MM.1S (cell line): ENCODE data around the gene CHST5.
"Not testable (repeated sequence)": the region's sequence is repeated elsewhere in the genome, so short reads cannot be mapped to it uniquely, and the experiment has no call there.

Experiments used
- DNase-seq: peaks from one replicate; pipeline ENCODE4 v3.0.0-alpha.2; 2015
- H2AFZ ChIP-seq: fragments of 300-600 bp; sonication (generic); 2 replicates; pipeline ENCODE4 v1.6.0; 2016; ENCODE audit warnings: antibody characterized with exemption, low read length
- H3F3A ChIP-seq: fragments of 300-600 bp; sonication (generic); 2 replicates; pipeline ENCODE4 v1.6.1; 2016; ENCODE audit warnings: mild to moderate bottlenecking, antibody characterized with exemption, low read length, moderate library complexity, mixed read lengths; ENCODE audit not compliant: insufficient read depth
- H3K27ac ChIP-seq: fragments of 300-600 bp; sonication (generic); 2 replicates; pipeline ENCODE4 v1.5.1; 2016; ENCODE audit warnings: mild to moderate bottlenecking, low read length
- H3K27me3 ChIP-seq: fragments of 300-600 bp; sonication (generic); replicated peaks from 2 replicates; pipeline ENCODE4 v1.6.0; 2016; ENCODE audit warnings: low read length; ENCODE audit not compliant: insufficient read depth
- H3K36me3 ChIP-seq: fragments of 300-600 bp; sonication (generic); replicated peaks from 2 replicates; pipeline ENCODE4 v1.6.1; 2016; ENCODE audit warnings: mild to moderate bottlenecking, low read length, mixed read lengths; ENCODE audit not compliant: insufficient read depth
- H3K4me1 ChIP-seq: fragments of 300-600 bp; sonication (generic); 2 replicates; pipeline ENCODE4 v1.6.1; 2016; ENCODE audit warnings: low read length, mixed read lengths
- H3K4me2 ChIP-seq: fragments of 300-600 bp; sonication (generic); 2 replicates; pipeline ENCODE4 v1.6.0; 2016; ENCODE audit warnings: low read depth, low read length
- H3K4me3 ChIP-seq: fragments of 300-600 bp; sonication (generic); 2 replicates; pipeline ENCODE4 v1.5.1; 2016; ENCODE audit warnings: low read length, mixed read lengths
- H3K79me2 ChIP-seq: fragments of 300-600 bp; sonication (generic); 2 replicates; pipeline ENCODE4 v1.6.1; 2016; ENCODE audit warnings: mixed run types, low read length, mixed read lengths
- H3K9ac ChIP-seq: fragments of 300-600 bp; sonication (generic); 2 replicates; pipeline ENCODE4 v1.6.1; 2016; ENCODE audit warnings: low read length, mixed read lengths
- H3K9me2 ChIP-seq: fragments of 300-600 bp; sonication (generic); replicated peaks from 2 replicates; pipeline ENCODE4 v1.6.1; 2016; ENCODE audit warnings: mild to moderate bottlenecking, low read length, mixed read lengths; ENCODE audit not compliant: insufficient read depth
- H3K9me3 ChIP-seq: fragments of 300-600 bp; sonication (generic); replicated peaks from 2 replicates; pipeline ENCODE4 v1.6.1; 2016; ENCODE audit warnings: mild to moderate bottlenecking, low read length, mixed read lengths; ENCODE audit not compliant: insufficient read depth
- H4K20me1 ChIP-seq: fragments of 300-600 bp; sonication (generic); 2 replicates; pipeline ENCODE4 v1.6.1; 2016; ENCODE audit warnings: mild to moderate bottlenecking, low read length, moderate library complexity, mixed read lengths; ENCODE audit not compliant: insufficient read depth
- EZH2 ChIP-seq: fragments of 300-600 bp; sonication (generic); optimal IDR thresholded peaks from 2 replicates; pipeline ENCODE3; 2017; ENCODE audit warnings: low read depth, mild to moderate bottlenecking, antibody characterized with exemption, low read length, mixed read lengths
- EZH2phosphoT487 ChIP-seq: fragments of 300-600 bp; sonication (generic); IDR thresholded peaks from 2 replicates; pipeline ENCODE4 v1.6.1; 2018; ENCODE audit warnings: antibody characterized with exemption, low read length
- TF ChIP-seq, protein P1 (sequence below): fragments of 300-600 bp; sonication (generic); IDR thresholded peaks from 2 replicates; pipeline ENCODE4 v1.5.1; 2016; ENCODE audit warnings: antibody characterized with exemption, low read length, mixed read lengths

Gene CHST5

DNA sequence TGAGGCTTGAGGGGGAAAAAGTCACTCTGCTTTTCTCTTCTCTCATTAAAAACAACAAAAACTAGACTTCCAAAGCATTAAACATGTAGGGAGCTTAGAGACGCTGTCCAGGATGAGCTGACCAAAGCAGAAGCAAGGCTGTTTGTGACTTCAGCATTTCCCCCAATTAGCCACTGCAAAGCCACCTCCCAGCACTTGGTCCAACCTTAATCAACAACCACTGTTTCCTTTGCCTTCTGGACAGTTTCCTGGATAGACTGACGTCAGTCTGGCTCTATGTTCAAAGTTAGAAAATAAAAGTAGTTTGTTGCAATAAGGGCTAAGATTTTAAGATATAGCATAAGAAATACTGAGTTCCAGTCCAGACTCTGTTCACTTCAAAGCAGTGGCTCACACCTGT is 17.0 kb upstream of the CHST5 start:
- H3K79me2 ChIP-seq = no peaks in the 10 kb centered on the region
- no peaks in the 10 kb centered on the region for H3K4me1 ChIP-seq
- no peaks in the 10 kb centered on the region for H3K9me2 ChIP-seq
- no peak overlapping the region for H3K9ac ChIP-seq
- no peaks in the 10 kb centered on the region for H4K20me1 ChIP-seq
- DNase-seq = no peak
- TF ChIP-seq, protein P1, sequence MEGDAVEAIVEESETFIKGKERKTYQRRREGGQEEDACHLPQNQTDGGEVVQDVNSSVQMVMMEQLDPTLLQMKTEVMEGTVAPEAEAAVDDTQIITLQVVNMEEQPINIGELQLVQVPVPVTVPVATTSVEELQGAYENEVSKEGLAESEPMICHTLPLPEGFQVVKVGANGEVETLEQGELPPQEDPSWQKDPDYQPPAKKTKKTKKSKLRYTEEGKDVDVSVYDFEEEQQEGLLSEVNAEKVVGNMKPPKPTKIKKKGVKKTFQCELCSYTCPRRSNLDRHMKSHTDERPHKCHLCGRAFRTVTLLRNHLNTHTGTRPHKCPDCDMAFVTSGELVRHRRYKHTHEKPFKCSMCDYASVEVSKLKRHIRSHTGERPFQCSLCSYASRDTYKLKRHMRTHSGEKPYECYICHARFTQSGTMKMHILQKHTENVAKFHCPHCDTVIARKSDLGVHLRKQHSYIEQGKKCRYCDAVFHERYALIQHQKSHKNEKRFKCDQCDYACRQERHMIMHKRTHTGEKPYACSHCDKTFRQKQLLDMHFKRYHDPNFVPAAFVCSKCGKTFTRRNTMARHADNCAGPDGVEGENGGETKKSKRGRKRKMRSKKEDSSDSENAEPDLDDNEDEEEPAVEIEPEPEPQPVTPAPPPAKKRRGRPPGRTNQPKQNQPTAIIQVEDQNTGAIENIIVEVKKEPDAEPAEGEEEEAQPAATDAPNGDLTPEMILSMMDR = no peak
- no peak for TF ChIP-seq EZH2phosphoT487
- TF ChIP-seq EZH2 = no peak
- H3K36me3 ChIP-seq = no peaks in the 10 kb centered on the region
- H2AFZ ChIP-seq = no peak overlapping the region
- no peak overlapping the region for H3K4me2 ChIP-seq
- H3K4me3 ChIP-seq = no peak overlapping the region
- peaks cover 4% of the 10 kb centered on the region; the same call in 1 of the 2 replicates for H3F3A ChIP-seq
- no peaks in the 10 kb centered on the region for H3K9me3 ChIP-seq
- no peak overlapping the region for H3K27ac ChIP-seq
- H3K27me3 ChIP-seq = no peaks in the 10 kb centered on the region

DNA sequence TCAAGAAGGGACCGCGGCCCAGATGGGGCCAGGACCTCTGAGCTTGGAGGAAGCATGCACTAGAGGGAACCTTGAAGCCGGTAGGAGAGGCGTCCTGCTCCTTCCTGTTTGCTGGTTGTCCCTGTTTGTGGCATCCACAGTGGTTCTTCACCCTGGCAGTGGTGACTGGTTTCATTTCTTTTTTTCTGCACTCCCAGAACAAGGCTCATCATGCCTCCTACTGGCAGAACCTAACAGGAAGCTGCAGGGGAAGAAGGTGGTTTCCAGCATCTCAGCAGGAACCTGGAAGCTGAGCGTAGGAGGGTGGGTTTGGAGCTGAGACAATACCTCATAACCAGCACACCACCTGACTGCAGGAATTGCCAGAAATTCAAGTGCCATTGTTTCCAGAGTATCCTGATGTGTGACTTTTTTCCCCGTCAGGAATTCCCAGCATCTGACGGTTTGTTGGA is 14.3 kb upstream of the CHST5 start:
- Histone ChIP-seq H3K79me2 (no peaks in the 10 kb centered on the region), H3F3A (no peaks in the 10 kb centered on the region), H3K9ac (no peak overlapping the region), H3K27ac (no peak overlapping the region), H4K20me1 (no peaks in the 10 kb centered on the region), H3K9me3 (no peaks in the 10 kb centered on the region), H2AFZ (no peak overlapping the region), H3K36me3 (no peaks in the 10 kb centered on the region), H3K9me2 (no peaks in the 10 kb centered on the region), H3K27me3 (no peaks in the 10 kb centered on the region), H3K4me1 (no peaks in the 10 kb centered on the region), H3K4me2 (no peak overlapping the region), H3K4me3 (no peak overlapping the region)
- DNase-seq = peak; percentile 39
- TF ChIP-seq EZH2 = no peak
- no peak for TF ChIP-seq EZH2phosphoT487
- TF ChIP-seq, protein P1 = peak; percentile 48

DNA sequence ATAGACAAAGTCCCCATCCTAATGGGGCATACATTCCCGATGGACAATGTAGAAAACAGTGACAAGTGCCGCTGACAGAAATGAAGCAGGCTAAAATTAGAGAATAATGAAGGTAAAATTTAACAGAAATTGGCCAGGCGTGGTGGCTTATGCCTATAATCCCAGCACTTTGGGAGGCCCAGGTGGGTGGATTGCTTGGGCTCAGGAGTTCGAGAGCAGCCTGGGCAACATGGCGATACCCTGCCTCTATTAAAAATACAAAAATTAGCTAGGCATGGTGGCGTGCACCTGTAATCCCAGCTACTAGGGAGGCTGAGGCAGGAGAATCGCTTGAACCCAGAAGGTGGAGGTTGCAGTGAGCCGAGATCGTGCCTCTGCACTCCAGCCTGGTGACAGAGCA is 12.5 kb upstream of the CHST5 start:
- DNase-seq, H3K27ac ChIP-seq, H3K27me3 ChIP-seq, H4K20me1 ChIP-seq, H3F3A ChIP-seq, H3K36me3 ChIP-seq, H3K79me2 ChIP-seq, H3K9me2 ChIP-seq, H3K4me1 ChIP-seq, H3K9ac ChIP-seq, H2AFZ ChIP-seq, H3K4me2 ChIP-seq, H3K4me3 ChIP-seq, H3K9me3 ChIP-seq: not testable (repeated sequence)

DNA sequence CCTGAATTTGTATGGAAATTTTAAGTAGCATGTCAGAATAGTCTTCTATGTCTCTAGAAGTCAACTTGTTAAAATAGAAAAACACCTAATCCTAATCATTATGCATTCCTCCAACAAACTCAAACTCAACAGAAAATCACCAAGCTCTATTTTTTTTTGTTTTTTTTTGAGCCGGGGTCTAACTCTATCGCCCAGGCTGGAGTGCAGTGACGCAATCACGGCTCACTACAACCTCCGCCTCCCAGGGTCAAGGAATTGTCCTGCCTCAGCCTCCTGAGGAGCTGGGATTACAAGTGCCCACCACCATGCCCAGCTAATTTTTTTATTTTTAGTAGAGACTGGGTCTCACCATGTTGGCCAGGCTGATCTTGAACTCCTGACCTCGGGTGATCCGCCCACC is 10.4 kb upstream of the CHST5 start:
- no peak for DNase-seq
- Histone ChIP-seq H3K27ac (no peak overlapping the region), H3K79me2 (no peaks in the 10 kb centered on the region), H3K9me3 (no peaks in the 10 kb centered on the region), H3K9ac (no peak overlapping the region), H3F3A (no peaks in the 10 kb centered on the region), H3K4me2 (no peak overlapping the region), H3K4me1 (no peaks in the 10 kb centered on the region), H3K9me2 (no peaks in the 10 kb centered on the region), H3K36me3 (no peaks in the 10 kb centered on the region), H2AFZ (no peak overlapping the region), H3K4me3 (no peak overlapping the region), H4K20me1 (no peaks in the 10 kb centered on the region), H3K27me3 (no peaks in the 10 kb centered on the region)
- TF ChIP-seq EZH2phosphoT487 (no peak), EZH2 (no peak)
- TF ChIP-seq, protein P1 = no peak

DNA sequence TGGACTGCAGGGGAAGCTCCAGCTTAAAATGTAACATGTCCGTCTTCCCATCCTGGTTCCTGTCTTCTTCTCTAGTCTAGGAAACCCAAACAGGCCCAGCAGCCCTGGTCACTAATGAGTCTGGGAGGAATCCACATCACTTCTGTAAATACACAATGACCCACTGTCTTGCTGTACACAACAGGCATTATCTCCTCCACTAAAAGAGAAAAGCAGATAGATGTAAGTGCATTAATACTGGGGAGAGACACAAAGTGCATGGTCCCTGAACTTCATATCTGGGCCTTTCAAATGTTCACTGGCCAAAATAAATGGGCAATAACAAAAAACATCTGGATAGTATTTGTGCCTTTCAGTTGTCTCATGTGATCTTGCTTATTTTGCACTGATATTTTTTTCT is 10.0 kb upstream of the CHST5 start:
- H3K4me3 ChIP-seq, H3K27me3 ChIP-seq, H3K9ac ChIP-seq, H3K27ac ChIP-seq, H3K9me3 ChIP-seq, DNase-seq, H3K4me2 ChIP-seq, H3F3A ChIP-seq, H3K4me1 ChIP-seq, H3K79me2 ChIP-seq, H2AFZ ChIP-seq, H4K20me1 ChIP-seq, H3K36me3 ChIP-seq, H3K9me2 ChIP-seq: not testable (repeated sequence)

DNA sequence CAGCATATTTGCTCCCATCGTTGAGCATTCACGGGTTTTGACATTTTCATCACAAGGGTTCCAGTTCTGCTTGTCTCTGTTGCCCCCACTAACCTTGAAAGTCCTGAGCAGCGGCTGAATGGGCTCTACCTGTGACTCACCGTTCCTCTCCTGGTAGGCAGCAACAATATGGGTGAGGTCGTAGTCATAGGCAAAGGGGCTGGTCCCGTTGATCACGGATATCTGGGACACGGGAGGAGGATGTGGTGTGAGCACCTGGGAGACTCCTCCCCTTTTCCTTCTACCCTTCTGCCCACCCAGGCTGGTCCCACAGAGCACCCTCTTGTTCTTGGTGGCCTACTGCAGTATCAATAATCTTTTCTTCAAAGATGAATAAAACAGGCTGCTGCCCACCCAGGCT is 6.6 kb upstream of the CHST5 start:
- not testable (repeated sequence) for H3K9me2 ChIP-seq, H3K4me3 ChIP-seq, H3K27me3 ChIP-seq, H3K36me3 ChIP-seq, DNase-seq, H3K4me1 ChIP-seq, H3K9me3 ChIP-seq, H3K9ac ChIP-seq, H3K27ac ChIP-seq, H3F3A ChIP-seq, H2AFZ ChIP-seq, H4K20me1 ChIP-seq, H3K4me2 ChIP-seq, H3K79me2 ChIP-seq
